D721Med (cell line): Measurements from ENCODE around the gene RFPL3.

Experiments
- DNase-seq: peaks from one replicate; pipeline ENCODE4 v3.0.0; 2011; ENCODE audit warnings: low spot score; ENCODE audit not compliant: insufficient read length
- FAIRE-seq: peaks from 2 replicates; lab custom pipeline; 2011; peaks lifted over from hg19 to GRCh38; lab: Jason Lieb, UNC
- TF ChIP-seq, protein P1 (sequence below): IDR thresholded peaks from 2 replicates; pipeline ENCODE4 v1.5.1; 2012; ENCODE audit warnings: mild to moderate bottlenecking, control low read depth; ENCODE audit not compliant: insufficient read depth; ENCODE audit errors: missing control alignments

RFPL3 gene

GRCh38 chr22:32396746-32397145 lies 39.1 kb downstream of the RFPL3 start:
- TF ChIP-seq, protein P1, sequence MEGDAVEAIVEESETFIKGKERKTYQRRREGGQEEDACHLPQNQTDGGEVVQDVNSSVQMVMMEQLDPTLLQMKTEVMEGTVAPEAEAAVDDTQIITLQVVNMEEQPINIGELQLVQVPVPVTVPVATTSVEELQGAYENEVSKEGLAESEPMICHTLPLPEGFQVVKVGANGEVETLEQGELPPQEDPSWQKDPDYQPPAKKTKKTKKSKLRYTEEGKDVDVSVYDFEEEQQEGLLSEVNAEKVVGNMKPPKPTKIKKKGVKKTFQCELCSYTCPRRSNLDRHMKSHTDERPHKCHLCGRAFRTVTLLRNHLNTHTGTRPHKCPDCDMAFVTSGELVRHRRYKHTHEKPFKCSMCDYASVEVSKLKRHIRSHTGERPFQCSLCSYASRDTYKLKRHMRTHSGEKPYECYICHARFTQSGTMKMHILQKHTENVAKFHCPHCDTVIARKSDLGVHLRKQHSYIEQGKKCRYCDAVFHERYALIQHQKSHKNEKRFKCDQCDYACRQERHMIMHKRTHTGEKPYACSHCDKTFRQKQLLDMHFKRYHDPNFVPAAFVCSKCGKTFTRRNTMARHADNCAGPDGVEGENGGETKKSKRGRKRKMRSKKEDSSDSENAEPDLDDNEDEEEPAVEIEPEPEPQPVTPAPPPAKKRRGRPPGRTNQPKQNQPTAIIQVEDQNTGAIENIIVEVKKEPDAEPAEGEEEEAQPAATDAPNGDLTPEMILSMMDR = no peak
- no peak for FAIRE-seq

GRCh38 chr22:32401486-32401885 lies 43.8 kb downstream of the RFPL3 start:
- TF ChIP-seq, protein P1 = no peak
- no peak for FAIRE-seq
- no peak for DNase-seq

More at GRCh38 chr22:32396746-32397145, 39.1 kb downstream of the RFPL3 start:
- DNase-seq = no peak

GRCh38 chr22:32404021-32404420 lies 46.4 kb downstream of the RFPL3 start:
- DNase-seq = no peak
- TF ChIP-seq, protein P1 = no peak
- no peak for FAIRE-seq

- TF ChIP-seq, protein P1 = no peak
- no peak for DNase-seq
- FAIRE-seq = no peak
These were observed 49.6 kb downstream of the RFPL3 start for GRCh38 chr22:32407312-32407711.

DNA sequence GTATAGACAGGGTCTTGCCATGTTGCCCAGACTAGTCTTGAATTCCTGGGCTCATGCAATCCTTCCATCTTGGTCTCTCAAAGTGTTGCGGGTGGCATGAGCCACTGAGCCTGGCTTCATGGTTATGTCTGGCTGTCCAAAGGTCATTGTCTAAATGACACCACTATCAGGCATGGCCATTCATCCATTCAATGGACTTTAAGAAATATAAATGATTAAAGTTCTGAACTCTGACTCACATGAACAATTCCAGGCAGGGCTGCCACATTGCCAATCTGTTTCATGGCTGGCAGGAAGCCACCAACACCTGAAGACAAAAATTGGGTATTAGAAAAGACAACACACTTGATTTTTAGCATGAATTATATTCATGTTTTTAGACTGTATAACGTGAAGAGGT lies 50.3 kb downstream of the RFPL3 start:
- TF ChIP-seq, protein P1 = no peak
- DNase-seq = no peak
- no peak for FAIRE-seq

- FAIRE-seq (no peak), DNase-seq (no peak)
- TF ChIP-seq, protein P1 = no peak
These were observed 52.3 kb downstream of the RFPL3 start for GRCh38 chr22:32409977-32410376.

GRCh38 chr22:32410459-32410858 lies 52.8 kb downstream of the RFPL3 start:
- FAIRE-seq (no peak), DNase-seq (no peak)
- TF ChIP-seq, protein P1 = no peak
